Brain microvascular endothelial cell (primary cell): ENCODE results near the gene MAEA.
"Not testable (repeated sequence)": the region's sequence is repeated elsewhere in the genome, so short reads cannot be mapped to it uniquely, and the experiment has no call there.

Experiments used
- DNase-seq: peaks from one replicate; pipeline ENCODE4 v3.0.0-alpha.2; 2020
- H3K27ac ChIP-seq: fragments of 250-450 bp; sonication (Bioruptor Pico); 2 replicates; pipeline ENCODE4 v1.5.1; 2020; ENCODE audit warnings: mild to moderate bottlenecking, moderate library complexity
- H3K27me3 ChIP-seq: fragments of 250-450 bp; sonication (Bioruptor Pico); replicated peaks from 2 replicates; pipeline ENCODE4 v1.5.1; 2020; ENCODE audit warnings: mild to moderate bottlenecking
- H3K36me3 ChIP-seq: fragments of 250-450 bp; sonication (Bioruptor Pico); replicated peaks from 2 replicates; pipeline ENCODE4 v1.5.1; 2020; ENCODE audit warnings: mild to moderate bottlenecking
- H3K4me3 ChIP-seq: 2 replicates; pipeline ENCODE4 v1.5.1; 2011; ENCODE audit warnings: low read depth, mild to moderate bottlenecking, control low read depth, low read length, moderate library complexity
- CTCF ChIP-seq: IDR thresholded peaks from 2 replicates; pipeline ENCODE4 v1.5.1; 2011; ENCODE audit warnings: low read depth, mild to moderate bottlenecking, moderate library complexity, low read length, control low read depth, inconsistent platforms; ENCODE audit errors: missing control alignments
- in situ Hi-C: cut with HindIII; loops from 2 replicates; pipeline ENCODE4 v1.10.0; 2017; ENCODE audit warnings: low sequenced_read_pairs, low pct_ligation_motif_present

The MAEA gene

GRCh38 chr4:1291996-1292702, 2.5 kb downstream of the MAEA start:
- DNase-seq: no peak
- H3K27me3 ChIP-seq: no peaks in the 10 kb centered on the region
- no peak overlapping the region for H3K4me3 ChIP-seq
- no peak for TF ChIP-seq CTCF
- H3K27ac ChIP-seq: no peak overlapping the region
- H3K36me3 ChIP-seq: no peaks in the 10 kb centered on the region
- in situ Hi-C loops: no loop called here

GRCh38 chr4:1292703-1293011, 3.0 kb downstream of the MAEA start:
- H3K27me3 ChIP-seq, DNase-seq, H3K36me3 ChIP-seq, H3K27ac ChIP-seq, in situ Hi-C loops, H3K4me3 ChIP-seq: not testable (repeated sequence)

GRCh38 chr4:1293531-1293941, 3.8 kb downstream of the MAEA start:
- peaks cover 5% of the 10 kb centered on the region for H3K36me3 ChIP-seq
- in situ Hi-C loops: no loop called here
- H3K27me3 ChIP-seq: no peaks in the 10 kb centered on the region
- no peak for DNase-seq
- no peak overlapping the region for H3K27ac ChIP-seq
- H3K4me3 ChIP-seq: no peak overlapping the region
- TF ChIP-seq CTCF: no peak

GRCh38 chr4:1293991-1294390, 4.3 kb downstream of the MAEA start:
- Histone ChIP-seq H3K36me3 (peaks cover 6% of the 10 kb centered on the region), H3K27ac (no peak overlapping the region), H3K27me3 (no peaks in the 10 kb centered on the region), H3K4me3 (no peak overlapping the region)
- no peak for TF ChIP-seq CTCF
- DNase-seq: no peak
- in situ Hi-C loops: no loop called here

- TF ChIP-seq CTCF: no peak
- Histone ChIP-seq H3K27ac (no peak overlapping the region), H3K36me3 (peaks cover 8% of the 10 kb centered on the region), H3K4me3 (no peak overlapping the region), H3K27me3 (no peaks in the 10 kb centered on the region)
- in situ Hi-C loops: no loop called here
- DNase-seq: no peak
Observed at GRCh38 chr4:1294424-1294823, 4.7 kb downstream of the MAEA start.

GRCh38 chr4:1294891-1295290, 5.2 kb downstream of the MAEA start:
- H3K36me3 ChIP-seq: peaks cover 12% of the 10 kb centered on the region
- in situ Hi-C loops: no loop called here
- no peak overlapping the region for H3K4me3 ChIP-seq
- no peak for DNase-seq
- no peak overlapping the region for H3K27ac ChIP-seq
- TF ChIP-seq CTCF: no peak
- H3K27me3 ChIP-seq: no peaks in the 10 kb centered on the region
